HG02870 (cell line): ENCODE measurements around the gene TMEM9B.
"Not testable (repeated sequence)": the region's sequence is repeated elsewhere in the genome, so short reads cannot be mapped to it uniquely, and the experiment has no call there.

Experiments
- ATAC-seq: cut with Tn5 transposase; IDR thresholded peaks from one replicate; pipeline ENCODE4 v1.9.1; 2021; ENCODE audit warnings: mild to moderate bottlenecking, moderate library complexity; ENCODE audit not compliant: unreplicated experiment

The TMEM9B gene

DNA sequence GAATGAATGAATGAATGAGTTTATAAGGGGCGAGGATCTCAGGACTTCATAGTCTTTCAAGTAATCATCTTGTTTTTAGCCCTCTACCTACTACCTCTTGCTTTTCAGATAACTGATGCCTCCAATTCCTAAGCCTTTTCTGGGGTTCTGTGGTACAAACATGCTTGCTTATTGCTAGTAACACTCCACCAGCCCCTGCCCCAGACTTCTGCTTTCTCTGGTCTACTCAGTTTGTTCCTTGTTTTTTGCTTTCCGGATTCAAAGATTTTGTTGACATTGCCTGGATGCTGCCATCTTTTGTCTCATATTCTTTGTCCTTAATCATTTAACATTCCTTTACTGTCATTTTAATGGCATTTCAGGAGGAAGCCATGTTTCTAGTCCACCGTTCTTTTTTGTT lies 8.9 kb upstream of the TMEM9B start:
- no peak for ATAC-seq

DNA sequence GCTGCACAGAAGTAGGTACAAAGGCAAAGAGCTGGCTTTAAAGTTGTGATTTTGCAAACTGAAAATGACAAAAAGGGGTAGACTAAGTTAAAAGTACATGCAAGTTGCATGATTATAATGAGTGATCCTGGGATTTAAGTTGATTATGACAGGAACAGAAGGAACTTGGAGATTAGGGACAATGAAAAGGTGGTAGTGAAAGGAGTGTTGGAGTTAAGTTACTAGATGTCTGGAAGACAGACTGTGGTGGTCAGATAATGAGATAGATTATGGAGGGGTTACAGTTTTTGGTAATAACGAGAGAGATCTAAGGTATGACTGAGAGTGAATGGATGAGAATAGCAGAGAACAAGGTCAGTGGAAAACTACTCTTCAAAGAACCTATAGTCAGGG lies 7.7 kb upstream of the TMEM9B start:
- ATAC-seq: no peak

DNA sequence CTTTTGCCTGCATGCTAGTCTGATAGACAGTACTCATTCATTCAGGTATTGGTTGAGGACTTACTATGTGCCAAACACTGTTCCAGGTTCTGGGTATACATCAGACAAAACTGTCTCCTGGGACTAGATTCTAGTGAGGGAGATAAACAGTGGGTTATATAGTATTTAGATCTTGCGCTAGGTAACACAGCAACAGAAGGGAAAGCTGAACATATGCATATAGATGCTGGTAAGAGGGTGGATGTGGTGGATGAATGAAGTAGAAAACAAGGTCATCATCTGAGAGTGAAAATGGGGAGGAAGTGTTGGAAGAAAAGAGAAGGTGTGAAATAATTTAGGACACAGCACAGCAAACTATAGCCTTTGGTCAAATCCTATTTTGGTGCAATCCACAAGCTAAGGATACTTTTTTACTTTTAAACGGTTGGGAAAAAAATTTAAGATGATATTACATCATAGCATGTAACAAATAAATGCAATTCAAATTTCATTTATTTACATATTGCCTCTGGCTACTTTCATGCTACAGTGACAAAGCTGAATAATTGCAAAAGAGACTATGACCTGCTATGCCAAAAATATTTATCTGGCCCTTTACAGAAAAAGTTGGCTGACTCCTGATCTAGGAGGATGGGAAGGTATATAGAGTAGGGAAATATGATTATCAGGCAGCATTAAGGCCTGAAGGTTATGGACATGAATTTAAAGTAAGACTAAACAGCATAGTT lies 7.1 kb upstream of the TMEM9B start:
- no peak for ATAC-seq

- ATAC-seq: no peak
Observed at GRCh38 chr11:8967184-8967583, 2.9 kb upstream of the TMEM9B start.

DNA sequence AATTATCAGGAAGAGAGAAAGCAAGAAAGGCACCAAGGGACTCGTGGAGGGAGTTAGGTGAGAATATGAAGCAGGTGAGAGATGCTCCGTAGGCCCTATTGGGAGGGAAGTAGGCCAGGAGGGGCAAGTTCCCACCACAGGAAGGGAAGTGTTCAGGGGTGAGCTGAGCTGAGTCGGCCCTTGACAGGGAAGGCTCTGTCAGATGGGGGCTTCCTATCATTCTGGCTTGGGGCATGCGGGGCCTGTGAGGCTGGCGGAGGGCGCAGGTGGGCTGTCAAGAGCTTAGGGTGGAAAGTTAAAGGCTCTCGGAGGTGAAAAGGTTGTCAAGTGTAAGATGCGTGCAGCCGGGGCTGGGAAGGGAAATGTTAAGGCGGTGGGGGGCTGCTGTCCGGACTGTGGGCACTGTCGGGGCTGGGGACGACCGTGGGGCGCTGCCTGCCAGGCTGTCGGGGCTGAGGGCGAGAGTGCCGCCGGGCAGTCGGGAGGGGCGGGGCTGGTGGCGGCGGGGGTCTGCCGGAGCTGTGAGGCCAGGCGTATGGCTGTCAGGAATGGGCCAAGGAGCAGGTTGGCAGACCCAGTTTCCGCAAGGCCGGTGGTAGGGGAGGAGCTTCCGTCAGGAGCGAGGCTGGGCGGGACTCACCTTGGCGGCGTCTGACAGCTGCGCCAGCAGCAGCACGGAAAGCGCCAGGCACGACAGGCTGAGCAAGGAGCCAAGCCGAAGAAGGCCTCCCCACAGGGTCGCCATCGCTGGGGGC lies 496 bp downstream of the TMEM9B start:
- ATAC-seq: peak; percentile 60

DNA sequence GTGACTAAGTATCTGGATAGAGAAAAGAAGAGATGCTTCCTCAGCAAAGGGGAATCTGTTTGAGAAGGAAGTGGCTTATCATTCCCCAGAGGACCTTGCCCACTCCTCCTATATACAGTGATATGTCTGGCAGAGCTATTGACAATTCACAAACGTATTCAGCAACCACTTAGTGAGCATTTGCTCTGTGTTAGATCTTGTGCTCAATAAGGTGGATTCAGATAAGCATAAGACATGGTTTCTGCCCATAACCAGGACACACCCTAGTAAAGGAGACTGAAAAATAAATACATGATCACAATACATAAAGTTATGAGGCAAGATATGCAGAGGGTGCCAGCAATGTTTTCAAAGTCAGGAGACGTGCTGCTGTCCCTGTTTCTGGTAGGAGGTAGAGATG lies 1.4 kb downstream of the TMEM9B start:
- ATAC-seq: no peak

GRCh38 chr11:8961401-8961800 lies 2.8 kb downstream of the TMEM9B start:
- no peak for ATAC-seq

DNA sequence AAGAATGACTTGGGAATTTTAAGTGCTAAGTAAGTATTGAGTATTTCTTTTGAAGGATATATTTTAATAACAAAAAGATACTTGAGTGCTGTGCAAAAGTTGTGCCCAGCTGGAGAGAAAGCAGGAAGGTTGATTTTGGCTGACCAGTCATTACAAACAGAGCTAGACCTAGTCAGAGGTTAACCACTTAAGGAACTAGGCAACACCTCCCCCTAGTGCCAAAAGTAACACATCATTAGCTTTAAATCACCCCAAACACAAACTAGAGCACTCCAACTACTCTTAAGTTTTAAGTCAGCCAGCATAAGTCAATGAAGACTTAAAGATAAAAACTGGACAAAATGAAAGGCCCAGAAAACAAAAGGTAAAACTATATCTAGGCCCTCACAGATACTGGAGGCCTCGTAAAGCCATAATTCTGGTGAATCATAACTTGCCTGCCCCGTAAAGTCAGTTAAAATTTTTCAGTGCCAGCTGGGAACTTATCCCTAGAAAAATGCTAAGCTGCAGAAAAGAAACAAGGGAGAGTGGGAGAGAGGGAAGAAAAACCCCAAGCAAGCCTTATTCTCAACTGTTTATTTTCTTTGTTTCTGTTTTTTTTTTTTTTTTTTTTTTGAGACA lies 4.6 kb downstream of the TMEM9B start:
- ATAC-seq: peak; percentile 48

DNA sequence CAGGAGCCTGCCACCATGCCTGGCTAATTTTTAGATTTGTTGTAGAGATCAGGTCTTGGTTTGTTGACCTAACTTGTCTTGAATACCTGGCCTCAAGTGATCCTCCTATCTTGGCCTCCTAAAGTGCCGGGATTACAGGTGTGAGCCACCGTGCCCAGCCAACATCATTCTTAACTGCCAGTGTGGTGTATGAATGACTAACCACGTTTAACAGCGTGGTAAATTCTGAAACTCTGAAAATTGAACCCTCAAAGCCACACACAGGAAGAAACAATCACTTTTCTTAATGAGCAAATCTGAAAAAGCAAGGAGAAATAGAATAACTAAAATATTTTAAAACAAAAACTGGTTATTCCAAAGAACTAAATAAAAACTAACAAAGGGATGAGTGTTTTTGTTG lies 7.4 kb downstream of the TMEM9B start:
- ATAC-seq: no peak

DNA sequence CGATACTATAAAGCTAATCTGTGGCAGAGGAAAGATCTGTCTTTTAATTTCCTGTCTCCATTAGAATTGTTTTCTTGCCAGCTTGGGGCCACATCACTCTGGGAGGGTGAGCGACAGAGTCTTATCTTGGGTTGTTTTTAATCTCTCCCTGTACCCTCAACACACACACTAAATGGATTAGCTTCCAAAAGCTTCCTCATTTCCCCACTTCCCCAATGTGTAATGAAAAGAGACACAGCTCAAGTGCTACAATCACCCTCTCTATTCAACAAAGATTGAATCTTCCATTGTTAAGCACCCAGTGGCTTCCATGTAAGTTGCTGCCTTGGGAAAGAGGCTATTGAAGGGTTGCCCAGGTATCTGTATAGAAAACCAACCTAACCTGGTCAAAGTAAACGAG lies 15.4 kb downstream of the TMEM9B start:
- ATAC-seq: no peak

DNA sequence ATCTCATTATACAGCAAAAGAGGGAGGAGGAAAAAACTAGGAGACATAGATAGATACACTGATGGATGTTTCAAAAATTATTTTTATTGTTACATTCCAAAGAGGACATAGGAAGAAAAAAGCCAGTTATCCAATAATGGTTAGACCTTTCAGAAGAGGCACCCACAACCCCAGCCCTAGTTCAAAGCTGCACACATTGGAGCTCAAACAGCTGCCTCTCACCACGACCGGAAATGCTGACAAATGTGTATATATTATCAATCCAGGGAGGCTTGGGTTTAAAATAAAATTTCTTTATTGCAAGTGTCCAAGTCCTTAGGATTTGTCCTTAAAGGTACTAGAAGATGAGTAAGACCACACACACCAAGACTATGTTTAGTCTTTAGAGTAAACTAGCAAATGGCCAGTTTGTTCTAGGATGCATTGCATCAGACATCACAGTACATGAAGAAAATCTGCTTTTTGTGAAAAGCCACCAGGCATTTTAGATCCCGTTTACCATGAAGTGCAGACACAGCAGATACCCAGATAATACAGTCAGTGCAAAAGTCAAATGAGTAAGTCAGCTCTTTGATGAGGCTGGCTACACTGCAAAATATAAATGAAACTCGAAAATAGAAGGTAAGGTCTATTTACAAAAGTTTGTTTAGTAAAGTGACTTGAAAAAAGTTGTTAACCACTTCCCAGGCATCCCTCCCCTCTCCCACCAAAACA lies 16.9 kb downstream of the TMEM9B start:
- no peak for ATAC-seq

GRCh38 chr11:8942518-8943066 lies 21.6 kb downstream of the TMEM9B start, which contains the start of gene ASCL3:
Gene ASCL3, minus strand, starts transcription at chr11:8943016. Its CDS starts 4,855 bp downstream, at chr11:8938161.
- no peak for ATAC-seq

GRCh38 chr11:8941341-8942103 lies 22.7 kb downstream of the TMEM9B start:
- no peak for ATAC-seq

GRCh38 chr11:8937659-8938058 lies 26.6 kb downstream of the TMEM9B start:
- ATAC-seq: no peak

DNA sequence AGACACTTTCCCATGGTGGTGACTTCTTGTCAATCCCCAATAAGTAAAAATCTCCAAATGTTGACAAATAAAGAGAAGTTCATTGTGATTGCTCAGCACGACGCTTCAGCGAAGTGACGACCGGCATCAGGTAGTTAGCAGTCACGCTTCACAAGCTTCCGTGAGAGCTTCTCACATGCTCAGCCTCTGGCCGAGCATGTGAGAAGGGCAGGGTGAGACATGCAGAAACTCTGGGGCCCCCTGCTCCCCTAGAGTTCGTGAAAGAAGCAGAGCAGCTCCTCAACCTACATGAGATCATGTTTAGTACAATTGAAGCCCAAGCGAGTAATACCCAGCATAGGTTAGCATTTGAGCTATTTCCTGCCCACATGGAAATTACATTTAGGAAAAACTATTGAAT lies 27.1 kb downstream of the TMEM9B start:
- no peak for ATAC-seq

DNA sequence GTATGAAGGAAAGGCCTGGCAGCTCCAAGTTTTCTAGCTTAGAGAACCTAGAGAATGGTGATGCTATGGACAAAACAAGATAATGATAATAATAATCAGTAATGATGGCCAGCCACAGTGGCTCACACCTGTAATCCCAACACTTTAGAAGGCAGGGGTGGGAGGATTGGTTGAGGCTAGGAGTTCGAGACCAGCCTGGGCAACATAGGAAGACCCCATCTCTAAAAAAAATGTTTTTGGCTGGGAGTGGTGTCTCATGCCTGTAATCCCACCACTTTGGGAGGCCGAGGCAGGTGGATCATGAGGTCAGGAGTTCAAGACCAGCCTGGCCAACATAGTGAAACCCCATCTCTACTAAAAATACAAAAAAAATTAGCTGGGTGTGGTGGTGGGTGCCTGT lies 28.5 kb downstream of the TMEM9B start:
- ATAC-seq: not testable (repeated sequence)

- no peak for ATAC-seq
Observed at GRCh38 chr11:8934742-8935488, 29.3 kb downstream of the TMEM9B start.

DNA sequence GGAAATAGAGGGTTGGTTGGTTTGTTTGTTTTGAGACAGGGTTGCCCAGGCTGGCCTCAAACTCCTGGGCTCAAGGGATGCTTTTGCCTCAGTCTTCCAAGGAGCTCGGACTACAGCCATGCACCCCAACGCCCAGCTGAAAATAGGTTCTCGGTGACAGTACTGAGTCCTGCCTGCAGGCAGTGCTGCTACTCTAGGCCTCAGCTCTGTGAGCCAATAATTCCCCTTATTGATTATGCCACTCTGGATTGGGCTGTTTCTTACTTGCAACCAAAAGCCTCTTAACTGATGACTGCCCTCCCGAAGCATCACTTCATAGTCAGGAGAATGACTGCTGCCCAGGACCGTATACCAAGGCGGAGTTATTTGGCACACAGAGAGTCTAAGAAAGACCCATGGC lies 30.3 kb downstream of the TMEM9B start:
- no peak for ATAC-seq

DNA sequence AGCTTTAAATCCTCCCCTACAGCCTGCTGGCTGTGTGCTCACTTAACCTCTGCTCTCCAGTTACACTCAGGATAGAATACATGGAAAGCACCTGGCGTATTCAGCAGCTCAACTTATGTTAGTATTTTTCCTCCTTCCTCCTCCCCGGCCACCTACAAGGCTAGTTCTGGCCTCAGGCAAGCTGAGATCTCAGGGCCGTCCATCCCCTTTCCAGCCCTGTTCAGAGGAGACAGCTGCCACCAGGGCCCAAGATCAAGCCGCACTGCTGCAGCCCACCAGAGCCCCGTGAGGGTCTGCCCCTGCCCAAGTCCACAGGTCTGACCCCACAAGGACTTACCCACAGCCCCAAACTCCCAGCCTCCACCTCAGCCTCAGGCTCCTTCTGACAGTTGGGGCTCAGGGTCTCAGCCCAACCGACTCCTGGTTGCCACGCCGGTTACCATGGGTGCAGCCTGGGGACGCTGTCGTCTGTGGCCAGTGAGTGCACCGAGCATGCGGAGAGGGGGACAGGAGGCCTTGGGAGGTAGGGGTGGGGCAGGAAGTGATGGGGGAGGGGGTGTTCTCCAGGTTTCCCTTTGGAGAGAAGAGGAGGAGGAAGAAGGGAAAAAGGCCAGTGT lies 31.6 kb downstream of the TMEM9B start, which contains the start of gene C11orf16:
TSS of gene C11orf16 (minus strand) at position 384 of the 617 bp plus-strand sequence. CDS start 639 bp downstream, outside the sequence.
- no peak for ATAC-seq
